ENCODE results near the gene CDH13.

The CDH13 gene

GRCh38 chr16:83269541-83269940 lies 642.8 kb downstream of the CDH13 start:
- TF ChIP-seq REST (IDR thresholded peaks at IDR 0.05; ENCODE audit: insufficient read depth in 1 of 2, low read depth in 2 of 2, low read length in 2 of 2) (no peak), TAF1 (IDR thresholded peaks at IDR 0.05; ENCODE audit: borderline replicate concordance, insufficient read depth, low read length) (no peak), SIN3A (IDR thresholded peaks at IDR 0.05; ENCODE audit: borderline replicate concordance, insufficient read depth, low read length) (no peak), POLR2AphosphoS5 (IDR thresholded peaks at IDR 0.05; ENCODE audit: low read depth, low read length) (no peak), FOXP2 (optimal IDR thresholded peaks at IDR 0.05; ENCODE audit: borderline replicate concordance, extremely low read depth, extremely low read length, insufficient read depth) (no peak)

GRCh38 chr16:83270061-83270460 lies 643.3 kb downstream of the CDH13 start:
- no peak for TF ChIP-seq REST (IDR thresholded peaks at IDR 0.05; ENCODE audit: insufficient read depth in 1 of 2, low read depth in 2 of 2, low read length in 2 of 2)
- TF ChIP-seq POLR2AphosphoS5 (IDR thresholded peaks at IDR 0.05; ENCODE audit: low read depth, low read length), result no peak
- TF ChIP-seq SIN3A (IDR thresholded peaks at IDR 0.05; ENCODE audit: borderline replicate concordance, insufficient read depth, low read length), result no peak
- no peak for TF ChIP-seq TAF1 (IDR thresholded peaks at IDR 0.05; ENCODE audit: borderline replicate concordance, insufficient read depth, low read length)
- TF ChIP-seq FOXP2 (optimal IDR thresholded peaks at IDR 0.05; ENCODE audit: borderline replicate concordance, extremely low read depth, extremely low read length, insufficient read depth), result no peak

GRCh38 chr16:83270640-83271039 lies 643.9 kb downstream of the CDH13 start:
- TF ChIP-seq REST (IDR thresholded peaks at IDR 0.05; ENCODE audit: insufficient read depth in 1 of 2, low read depth in 2 of 2, low read length in 2 of 2) (no peak), POLR2AphosphoS5 (IDR thresholded peaks at IDR 0.05; ENCODE audit: low read depth, low read length) (no peak), FOXP2 (optimal IDR thresholded peaks at IDR 0.05; ENCODE audit: borderline replicate concordance, extremely low read depth, extremely low read length, insufficient read depth) (no peak)

GRCh38 chr16:83271123-83271522 lies 644.4 kb downstream of the CDH13 start:
- TF ChIP-seq SIN3A (IDR thresholded peaks at IDR 0.05; ENCODE audit: borderline replicate concordance, insufficient read depth, low read length) (no peak), FOXP2 (optimal IDR thresholded peaks at IDR 0.05; ENCODE audit: borderline replicate concordance, extremely low read depth, extremely low read length, insufficient read depth) (no peak), TAF1 (IDR thresholded peaks at IDR 0.05; ENCODE audit: borderline replicate concordance, insufficient read depth, low read length) (no peak), REST (IDR thresholded peaks at IDR 0.05; ENCODE audit: insufficient read depth in 1 of 2, low read depth in 2 of 2, low read length in 2 of 2) (no peak)

- TF ChIP-seq TAF1 (IDR thresholded peaks at IDR 0.05; ENCODE audit: borderline replicate concordance, insufficient read depth, low read length) (no peak), REST (IDR thresholded peaks at IDR 0.05; ENCODE audit: insufficient read depth in 1 of 2, low read depth in 2 of 2, low read length in 2 of 2) (no peak), POLR2AphosphoS5 (IDR thresholded peaks at IDR 0.05; ENCODE audit: low read depth, low read length) (no peak), FOXP2 (optimal IDR thresholded peaks at IDR 0.05; ENCODE audit: borderline replicate concordance, extremely low read depth, extremely low read length, insufficient read depth) (no peak), SIN3A (IDR thresholded peaks at IDR 0.05; ENCODE audit: borderline replicate concordance, insufficient read depth, low read length) (no peak)
These were observed 645.3 kb downstream of the CDH13 start for GRCh38 chr16:83271970-83272575.
